ENCODE results near the gene ATP5IF1.
A peak's percentile ranks its signal among the peaks of the same experiment; 100 is the strongest.

ATP5IF1 gene

DNA sequence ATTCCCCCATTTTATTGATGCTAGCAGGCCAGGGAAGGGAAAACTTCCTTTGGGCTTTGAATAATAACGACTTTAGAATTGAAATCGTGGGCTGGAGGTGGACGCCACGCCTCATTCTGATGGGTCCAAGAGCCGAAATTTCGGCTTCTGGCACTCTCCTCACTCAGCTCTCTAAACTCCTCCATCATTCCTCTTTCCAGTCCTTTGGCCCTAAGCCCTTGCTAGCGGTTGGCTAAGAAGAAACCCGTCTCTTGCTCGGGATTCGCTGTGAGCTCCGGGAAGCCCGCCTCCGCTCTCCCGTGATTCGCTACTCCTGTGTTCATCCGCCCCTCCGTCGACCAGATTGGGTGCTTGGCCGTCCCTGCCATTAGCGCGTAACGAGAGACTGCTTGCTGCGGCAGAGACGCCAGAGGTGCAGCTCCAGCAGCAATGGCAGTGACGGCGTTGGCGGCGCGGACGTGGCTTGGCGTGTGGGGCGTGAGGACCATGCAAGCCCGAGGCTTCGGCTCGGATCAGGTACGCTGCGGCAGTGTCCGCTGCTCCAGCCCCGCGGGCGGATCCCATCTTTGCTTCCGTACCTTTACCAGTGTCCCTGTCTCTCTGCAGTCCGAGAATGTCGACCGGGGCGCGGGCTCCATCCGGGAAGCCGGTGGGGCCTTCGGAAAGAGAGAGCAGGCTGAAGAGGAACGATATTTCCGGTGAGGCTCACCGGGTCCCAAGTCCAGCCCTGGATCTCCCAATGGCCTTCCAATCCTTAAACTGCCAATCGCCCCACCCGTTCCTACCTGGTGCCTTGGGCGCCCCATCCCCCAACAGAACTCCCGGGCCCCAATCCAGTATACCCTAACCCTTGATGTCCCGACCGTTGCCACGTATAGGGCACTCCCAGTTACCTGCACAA is at the start of gene ATP5IF1:
TSS of gene ATP5IF1 (plus strand) at position 370 of the 901 bp plus-strand sequence. CDS start at position 430, 60 bp downstream.
- DNase-seq (ENCODE audit: low read depth): peak; percentile 98
- peak within 1 kb of the TSS; percentile 96 for H3K4me3 ChIP-seq (replicated peaks; ENCODE audit: low read depth, low read length)
- TF ChIP-seq, protein P1, sequence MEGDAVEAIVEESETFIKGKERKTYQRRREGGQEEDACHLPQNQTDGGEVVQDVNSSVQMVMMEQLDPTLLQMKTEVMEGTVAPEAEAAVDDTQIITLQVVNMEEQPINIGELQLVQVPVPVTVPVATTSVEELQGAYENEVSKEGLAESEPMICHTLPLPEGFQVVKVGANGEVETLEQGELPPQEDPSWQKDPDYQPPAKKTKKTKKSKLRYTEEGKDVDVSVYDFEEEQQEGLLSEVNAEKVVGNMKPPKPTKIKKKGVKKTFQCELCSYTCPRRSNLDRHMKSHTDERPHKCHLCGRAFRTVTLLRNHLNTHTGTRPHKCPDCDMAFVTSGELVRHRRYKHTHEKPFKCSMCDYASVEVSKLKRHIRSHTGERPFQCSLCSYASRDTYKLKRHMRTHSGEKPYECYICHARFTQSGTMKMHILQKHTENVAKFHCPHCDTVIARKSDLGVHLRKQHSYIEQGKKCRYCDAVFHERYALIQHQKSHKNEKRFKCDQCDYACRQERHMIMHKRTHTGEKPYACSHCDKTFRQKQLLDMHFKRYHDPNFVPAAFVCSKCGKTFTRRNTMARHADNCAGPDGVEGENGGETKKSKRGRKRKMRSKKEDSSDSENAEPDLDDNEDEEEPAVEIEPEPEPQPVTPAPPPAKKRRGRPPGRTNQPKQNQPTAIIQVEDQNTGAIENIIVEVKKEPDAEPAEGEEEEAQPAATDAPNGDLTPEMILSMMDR (IDR thresholded peaks at IDR 0.05; ENCODE audit: low read length, missing control alignments): no peak

DNA sequence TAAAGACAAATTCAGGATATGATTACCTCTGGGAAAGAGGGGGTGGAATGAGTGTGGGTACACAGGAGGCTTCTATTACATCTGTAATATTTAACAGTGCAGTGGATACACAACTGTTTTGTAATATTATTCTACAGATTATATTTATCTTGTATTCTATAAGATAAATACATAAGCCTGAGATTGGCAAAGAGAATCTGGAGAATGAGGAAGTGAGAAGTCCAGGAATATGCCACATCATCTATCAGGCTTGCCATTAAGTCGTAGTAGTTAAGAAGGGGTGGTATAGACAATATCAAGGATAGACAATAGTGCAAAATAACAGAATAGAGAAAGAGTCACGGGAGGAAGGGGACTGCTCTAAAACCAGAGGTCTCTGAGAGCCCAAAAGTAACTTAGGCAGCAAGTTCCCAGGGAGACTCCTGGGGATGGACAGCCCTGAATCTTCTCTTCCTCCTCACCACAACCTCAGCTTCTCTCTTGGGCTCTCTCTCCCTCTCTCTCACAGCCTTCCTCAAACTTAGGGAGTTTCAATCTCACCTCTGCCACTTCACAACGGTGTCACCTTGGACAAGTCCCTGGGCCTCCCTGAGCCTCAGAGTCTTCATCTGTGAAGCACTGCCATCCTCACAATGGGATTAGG is 45.5 kb upstream of the ATP5IF1 start:
- TF ChIP-seq, protein P1 (IDR thresholded peaks at IDR 0.05; ENCODE audit: low read length, missing control alignments): no peak
- no peak for DNase-seq (ENCODE audit: low read depth)
- H3K4me3 ChIP-seq (replicated peaks; ENCODE audit: low read depth, low read length): no peak overlapping the region

DNA sequence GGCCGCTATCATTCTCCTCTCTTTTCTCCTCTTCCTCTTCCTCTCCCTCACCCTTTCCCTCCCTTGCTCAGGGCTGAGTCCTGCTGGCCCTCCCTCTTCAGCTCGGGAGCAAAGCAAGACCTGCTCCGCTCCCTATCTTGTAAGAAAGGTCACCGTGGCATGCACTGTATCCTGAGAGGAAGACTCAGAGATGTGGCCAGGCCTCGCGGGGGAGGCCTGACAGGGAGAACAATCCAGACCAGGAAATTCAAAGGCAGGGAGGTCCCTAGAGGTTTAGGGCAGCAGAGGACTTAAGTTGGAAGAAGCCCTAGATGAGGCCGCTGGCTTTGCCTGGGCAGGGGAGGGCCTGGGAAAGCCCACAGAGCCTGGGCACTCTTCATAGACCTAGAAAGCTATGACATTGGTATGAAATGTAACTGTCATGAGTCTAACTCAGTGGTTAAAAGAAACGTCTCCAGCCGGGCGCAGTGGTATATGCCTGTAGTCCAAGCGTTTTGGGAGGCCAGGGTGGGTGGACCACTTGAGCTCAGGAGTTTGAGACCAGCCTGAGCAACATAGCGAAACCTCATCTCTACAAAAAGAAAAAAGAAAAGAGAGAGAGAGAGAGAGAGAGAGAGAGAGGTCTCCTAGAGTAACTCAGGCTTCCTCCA is 44.8 kb upstream of the ATP5IF1 start:
- no peak overlapping the region for H3K4me3 ChIP-seq (replicated peaks; ENCODE audit: low read depth, low read length)
- TF ChIP-seq, protein P1 (IDR thresholded peaks at IDR 0.05; ENCODE audit: low read length, missing control alignments): no peak
- peak; percentile 70 for DNase-seq (ENCODE audit: low read depth)

DNA sequence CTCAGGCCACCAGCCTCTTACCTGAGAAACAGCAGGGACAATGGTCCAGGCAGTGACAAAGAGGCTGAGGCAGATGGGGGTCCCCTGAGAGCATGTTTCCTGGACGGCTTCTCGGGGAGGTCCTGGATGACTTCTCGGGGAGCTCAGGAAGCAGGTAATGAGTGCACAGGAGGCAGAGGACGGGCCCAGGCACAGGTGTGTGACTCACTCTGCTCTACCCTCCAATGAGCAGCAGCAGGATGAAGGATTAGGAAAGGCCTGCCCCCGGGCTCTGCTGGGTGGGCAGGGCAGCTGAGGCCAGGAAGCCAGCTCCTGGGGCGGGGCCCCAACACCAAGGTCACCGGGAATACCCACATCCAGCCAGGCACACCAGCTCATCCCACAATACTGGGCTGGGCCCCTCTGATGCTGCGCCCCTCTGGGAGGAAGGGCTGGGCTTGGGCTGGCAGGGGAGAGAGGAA is 42.2 kb upstream of the ATP5IF1 start:
- TF ChIP-seq, protein P1 (IDR thresholded peaks at IDR 0.05; ENCODE audit: low read length, missing control alignments): no peak
- no peak overlapping the region for H3K4me3 ChIP-seq (replicated peaks; ENCODE audit: low read depth, low read length)
- no peak for DNase-seq (ENCODE audit: low read depth)

DNA sequence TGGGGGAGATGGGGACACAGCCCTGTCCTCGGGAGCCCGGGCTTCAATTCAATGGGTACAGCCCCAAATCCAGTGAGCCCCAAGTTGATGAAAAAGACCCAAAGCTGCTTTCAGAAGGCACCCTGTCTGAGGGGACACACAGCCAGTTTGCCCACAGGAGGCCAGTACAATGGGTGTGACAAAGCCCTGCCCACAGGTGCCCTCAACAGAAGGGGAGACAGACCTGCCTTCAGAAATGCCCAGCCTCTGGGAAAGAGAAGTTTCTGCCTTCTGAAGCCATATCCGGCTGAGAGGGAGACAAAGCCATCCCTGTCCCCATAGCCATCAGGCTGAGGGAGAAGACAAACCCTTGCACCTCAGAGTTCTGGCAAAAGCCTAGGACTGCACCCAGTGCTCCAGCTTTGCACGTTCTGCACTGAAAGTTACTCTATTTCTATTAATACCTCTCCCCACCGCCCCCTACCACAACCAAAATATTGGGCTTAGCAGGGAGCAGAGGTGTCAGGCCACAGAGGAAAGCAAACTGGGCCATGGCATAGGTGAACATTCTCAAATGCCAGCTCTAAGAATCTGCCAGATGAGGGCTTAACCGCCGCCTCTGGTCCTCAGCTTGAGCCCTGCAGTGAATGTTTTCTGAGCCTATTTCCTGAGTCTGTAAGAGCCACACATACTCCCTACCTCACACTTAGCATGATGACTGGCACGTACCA is 41.4 kb upstream of the ATP5IF1 start:
- TF ChIP-seq, protein P1 (IDR thresholded peaks at IDR 0.05; ENCODE audit: low read length, missing control alignments): no peak
- no peak for DNase-seq (ENCODE audit: low read depth)
- H3K4me3 ChIP-seq (replicated peaks; ENCODE audit: low read depth, low read length): no peak overlapping the region

DNA sequence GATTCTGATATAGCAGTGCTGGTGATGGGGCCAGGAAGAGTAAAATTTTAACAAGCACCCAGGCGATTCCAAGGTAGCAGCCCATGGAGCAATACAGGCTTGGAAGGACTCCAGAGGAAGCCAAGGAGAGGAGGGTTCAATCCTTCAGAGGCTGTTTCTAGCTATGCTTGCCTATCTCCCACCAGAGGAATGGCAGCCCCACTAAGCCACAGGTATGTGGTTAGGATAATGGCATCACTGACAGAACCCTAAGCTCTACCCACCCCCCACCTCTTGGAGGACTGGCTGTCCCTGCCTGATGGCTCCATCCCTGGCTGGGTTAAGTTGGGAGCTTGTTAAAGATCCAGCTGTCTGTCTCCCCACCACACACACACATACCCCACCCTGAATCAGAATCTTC is 40.1 kb upstream of the ATP5IF1 start:
- TF ChIP-seq, protein P1 (IDR thresholded peaks at IDR 0.05; ENCODE audit: low read length, missing control alignments): no peak
- no peak for DNase-seq (ENCODE audit: low read depth)
- H3K4me3 ChIP-seq (replicated peaks; ENCODE audit: low read depth, low read length): no peak overlapping the region
